Lower leg skin (tissue), 3 donors: ENCODE results near the gene RBBP5.

Source experiments
- POLR2A ChIP-seq, 2 donors: fragments of 450-650 bp; IDR thresholded peaks; one replicate each; pipeline ENCODE4 v1.6.1; 2016 to 2017; ENCODE audit warnings: antibody characterized with exemption in 2 of 2, mild to moderate bottlenecking in 1 of 2, moderate library complexity in 1 of 2
- TF ChIP-seq, protein P1 (sequence below), 3 donors: fragments of 450-650 bp; IDR thresholded peaks; one replicate each; pipeline ENCODE4 v1.5.1; 2016; ENCODE audit warnings: antibody characterized with exemption in 3 of 3, mild to moderate bottlenecking in 3 of 3, moderate library complexity in 2 of 3

DNA sequence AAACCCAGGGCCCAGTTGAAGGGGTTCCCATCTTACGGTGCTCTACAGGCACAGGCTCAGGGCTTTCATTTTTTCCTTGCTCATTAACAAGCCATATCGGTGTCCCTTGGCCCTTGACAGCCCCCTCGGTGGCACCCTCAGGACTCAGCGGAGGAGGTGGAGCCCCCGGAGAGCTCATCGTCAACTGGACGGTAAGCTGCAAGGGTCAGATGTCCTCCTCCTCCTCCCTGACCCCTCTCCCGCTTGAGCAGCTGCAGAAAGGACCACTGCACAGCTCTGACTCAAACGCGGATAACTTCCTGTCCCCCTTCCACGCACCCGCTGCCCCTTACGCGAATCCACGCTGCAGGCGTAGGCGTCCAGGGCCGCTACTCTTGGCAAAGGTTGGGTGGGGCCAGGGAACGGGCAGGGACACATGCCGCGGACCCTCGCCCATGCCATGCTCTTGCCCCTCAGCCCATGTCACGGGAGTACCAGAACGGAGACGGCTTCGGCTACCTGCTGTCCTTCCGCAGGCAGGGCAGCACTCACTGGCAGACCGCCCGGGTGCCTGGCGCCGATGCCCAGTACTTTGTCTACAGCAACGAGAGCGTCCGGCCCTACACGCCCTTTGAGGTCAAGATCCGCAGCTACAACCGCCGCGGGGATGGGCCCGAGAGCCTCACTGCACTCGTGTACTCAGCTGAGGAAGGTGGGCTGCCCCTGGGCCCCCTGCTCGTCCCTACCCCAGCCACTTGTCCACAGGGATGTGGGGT, 52.2 kb downstream of the RBBP5 start:
- TF ChIP-seq, protein P1, sequence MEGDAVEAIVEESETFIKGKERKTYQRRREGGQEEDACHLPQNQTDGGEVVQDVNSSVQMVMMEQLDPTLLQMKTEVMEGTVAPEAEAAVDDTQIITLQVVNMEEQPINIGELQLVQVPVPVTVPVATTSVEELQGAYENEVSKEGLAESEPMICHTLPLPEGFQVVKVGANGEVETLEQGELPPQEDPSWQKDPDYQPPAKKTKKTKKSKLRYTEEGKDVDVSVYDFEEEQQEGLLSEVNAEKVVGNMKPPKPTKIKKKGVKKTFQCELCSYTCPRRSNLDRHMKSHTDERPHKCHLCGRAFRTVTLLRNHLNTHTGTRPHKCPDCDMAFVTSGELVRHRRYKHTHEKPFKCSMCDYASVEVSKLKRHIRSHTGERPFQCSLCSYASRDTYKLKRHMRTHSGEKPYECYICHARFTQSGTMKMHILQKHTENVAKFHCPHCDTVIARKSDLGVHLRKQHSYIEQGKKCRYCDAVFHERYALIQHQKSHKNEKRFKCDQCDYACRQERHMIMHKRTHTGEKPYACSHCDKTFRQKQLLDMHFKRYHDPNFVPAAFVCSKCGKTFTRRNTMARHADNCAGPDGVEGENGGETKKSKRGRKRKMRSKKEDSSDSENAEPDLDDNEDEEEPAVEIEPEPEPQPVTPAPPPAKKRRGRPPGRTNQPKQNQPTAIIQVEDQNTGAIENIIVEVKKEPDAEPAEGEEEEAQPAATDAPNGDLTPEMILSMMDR (IDR thresholded peaks at IDR 0.05): no peak
- TF ChIP-seq POLR2A (IDR thresholded peaks at IDR 0.05): no peak
